Breast epithelium (tissue), 3 donors: ENCODE measurements around the gene TMEM243.

Experiments used
- CTCF ChIP-seq, 3 donors: fragments of 450-650 bp; IDR thresholded peaks; one replicate each; pipeline ENCODE4 v1.5.1; 2016 to 2017; ENCODE audit warnings: antibody characterized with exemption in 3 of 3, mild to moderate bottlenecking in 3 of 3, moderate library complexity in 3 of 3
- POLR2A ChIP-seq: fragments of 450-650 bp; IDR thresholded peaks from one replicate; pipeline ENCODE4 v1.6.1; 2016; ENCODE audit warnings: antibody characterized with exemption, mild to moderate bottlenecking, moderate library complexity

GRCh38 chr7:87209295-87209924 is 10.1 kb downstream of the TMEM243 start:
- TF ChIP-seq CTCF (IDR thresholded peaks at IDR 0.05) = no peak
- TF ChIP-seq POLR2A = no peak
